Neutrophil (primary cell): ENCODE results near the gene TPPP.

Experiments
- H3K27ac ChIP-seq: fragments of 200-600 bp; sonication (generic); 2 replicates; pipeline ENCODE4 v1.5.1; 2016; ENCODE audit warnings: mild to moderate bottlenecking, moderate library complexity
- H3K27me3 ChIP-seq: fragments of 200-600 bp; sonication (generic); 2 replicates; pipeline ENCODE4 v1.6.0; 2016; ENCODE audit warnings: mild to moderate bottlenecking
- H3K36me3 ChIP-seq: fragments of 200-600 bp; sonication (generic); 2 replicates; pipeline ENCODE4 v1.5.1; 2017
- H3K4me1 ChIP-seq, 2 experiments: fragments of 200-600 bp in 1 of 2; sonication (generic) in 1 of 2; 1 replicate in 1 of 2; 2 replicates in 1 of 2; pipeline versions ENCODE4 v1.5.1 to v1.6.1; 2013 to 2016; ENCODE audit warnings: low read depth in 1 of 2, low read length in 1 of 2, mild to moderate bottlenecking in 1 of 2, moderate library complexity in 1 of 2; ENCODE audit not compliant: control insufficient read depth in 1 of 2, insufficient read depth in 1 of 2
- H3K4me3 ChIP-seq, 2 experiments: fragments of 200-600 bp in 1 of 2; sonication (generic) in 1 of 2; 1 replicate in 1 of 2; 2 replicates in 1 of 2; pipeline ENCODE4 v1.5.1; 2013 to 2016; ENCODE audit warnings: low read depth in 1 of 2, low read length in 1 of 2, mild to moderate bottlenecking in 1 of 2, moderate library complexity in 1 of 2
- H3K9me3 ChIP-seq: fragments of 200-600 bp; sonication (generic); 2 replicates; pipeline ENCODE4 v1.5.1; 2016
- TF ChIP-seq, protein P1 (sequence below): fragments of 200-600 bp; sonication (generic); IDR thresholded peaks from 2 replicates; pipeline ENCODE4 v1.5.1; 2016; ENCODE audit warnings: antibody characterized with exemption

TPPP gene

GRCh38 chr5:651296-652022, 41.7 kb downstream of the TPPP start:
- no peaks in the 10 kb centered on the region for H3K27me3 ChIP-seq
- no peak overlapping the region for H3K4me3 ChIP-seq
- H3K4me1 ChIP-seq = no peaks in the 10 kb centered on the region
- H3K27ac ChIP-seq = no peak overlapping the region
- peaks cover 31% of the 10 kb centered on the region for H3K36me3 ChIP-seq
- no peaks in the 10 kb centered on the region for H3K9me3 ChIP-seq
- TF ChIP-seq, protein P1, sequence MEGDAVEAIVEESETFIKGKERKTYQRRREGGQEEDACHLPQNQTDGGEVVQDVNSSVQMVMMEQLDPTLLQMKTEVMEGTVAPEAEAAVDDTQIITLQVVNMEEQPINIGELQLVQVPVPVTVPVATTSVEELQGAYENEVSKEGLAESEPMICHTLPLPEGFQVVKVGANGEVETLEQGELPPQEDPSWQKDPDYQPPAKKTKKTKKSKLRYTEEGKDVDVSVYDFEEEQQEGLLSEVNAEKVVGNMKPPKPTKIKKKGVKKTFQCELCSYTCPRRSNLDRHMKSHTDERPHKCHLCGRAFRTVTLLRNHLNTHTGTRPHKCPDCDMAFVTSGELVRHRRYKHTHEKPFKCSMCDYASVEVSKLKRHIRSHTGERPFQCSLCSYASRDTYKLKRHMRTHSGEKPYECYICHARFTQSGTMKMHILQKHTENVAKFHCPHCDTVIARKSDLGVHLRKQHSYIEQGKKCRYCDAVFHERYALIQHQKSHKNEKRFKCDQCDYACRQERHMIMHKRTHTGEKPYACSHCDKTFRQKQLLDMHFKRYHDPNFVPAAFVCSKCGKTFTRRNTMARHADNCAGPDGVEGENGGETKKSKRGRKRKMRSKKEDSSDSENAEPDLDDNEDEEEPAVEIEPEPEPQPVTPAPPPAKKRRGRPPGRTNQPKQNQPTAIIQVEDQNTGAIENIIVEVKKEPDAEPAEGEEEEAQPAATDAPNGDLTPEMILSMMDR = no peak

DNA sequence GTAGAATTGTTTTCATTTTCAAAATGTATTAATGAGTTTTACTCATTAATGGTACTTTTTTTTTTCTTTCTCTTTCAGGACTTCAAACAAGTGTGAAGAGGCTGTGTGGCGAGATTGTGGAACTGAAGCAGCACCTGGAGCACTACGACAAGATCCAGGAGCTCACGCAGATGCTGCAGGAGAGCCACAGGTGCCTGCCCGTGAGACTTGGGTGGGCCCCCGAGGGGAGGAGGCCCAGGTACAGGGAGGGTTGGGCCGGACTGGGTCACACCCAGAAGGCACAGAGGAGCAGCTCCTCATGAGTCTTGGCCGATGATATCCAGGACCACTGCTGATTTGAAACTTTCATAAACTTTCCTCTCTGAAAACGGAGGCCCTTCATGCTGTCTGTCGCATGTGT, 45.4 kb downstream of the TPPP start:
- Histone ChIP-seq H3K27ac (no peak overlapping the region), H3K36me3 (peaks cover 51% of the 10 kb centered on the region), H3K9me3 (no peaks in the 10 kb centered on the region), H3K27me3 (no peaks in the 10 kb centered on the region), H3K4me3 (no peak overlapping the region), H3K4me1 (no peaks in the 10 kb centered on the region)
- TF ChIP-seq, protein P1 = no peak

DNA sequence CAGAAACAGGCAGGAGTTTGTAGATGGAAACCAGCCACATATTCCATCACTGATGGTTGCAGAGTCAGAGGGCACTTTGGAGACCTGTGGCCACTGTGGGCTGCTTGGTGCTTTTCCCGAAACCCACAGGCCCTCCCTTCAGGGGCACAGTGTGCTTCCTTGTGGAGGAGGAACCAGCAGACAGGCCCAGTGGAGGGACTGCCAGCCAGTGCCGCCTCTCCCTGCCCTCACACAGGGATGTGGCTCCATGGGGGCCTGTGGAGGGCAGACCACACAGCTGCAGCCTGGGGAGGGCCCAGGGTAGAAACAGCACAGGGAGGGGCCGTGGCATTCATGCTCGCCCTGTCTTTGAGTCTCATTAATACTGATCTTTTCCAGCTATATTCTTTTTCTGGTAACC, 45.8 kb downstream of the TPPP start:
- Histone ChIP-seq H3K27me3 (no peaks in the 10 kb centered on the region), H3K4me1 (no peaks in the 10 kb centered on the region), H3K9me3 (no peaks in the 10 kb centered on the region), H3K4me3 (no peak overlapping the region), H3K36me3 (peaks cover 51% of the 10 kb centered on the region), H3K27ac (no peak overlapping the region)
- TF ChIP-seq, protein P1 = no peak

- H3K27ac ChIP-seq = no peak overlapping the region
- no peaks in the 10 kb centered on the region for H3K9me3 ChIP-seq
- H3K36me3 ChIP-seq = peaks cover 52% of the 10 kb centered on the region
- H3K4me1 ChIP-seq = no peaks in the 10 kb centered on the region
- H3K27me3 ChIP-seq = no peaks in the 10 kb centered on the region
- TF ChIP-seq, protein P1 = no peak
- no peak overlapping the region for H3K4me3 ChIP-seq
Measured at GRCh38 chr5:646396-647201, 46.6 kb downstream of the TPPP start.

DNA sequence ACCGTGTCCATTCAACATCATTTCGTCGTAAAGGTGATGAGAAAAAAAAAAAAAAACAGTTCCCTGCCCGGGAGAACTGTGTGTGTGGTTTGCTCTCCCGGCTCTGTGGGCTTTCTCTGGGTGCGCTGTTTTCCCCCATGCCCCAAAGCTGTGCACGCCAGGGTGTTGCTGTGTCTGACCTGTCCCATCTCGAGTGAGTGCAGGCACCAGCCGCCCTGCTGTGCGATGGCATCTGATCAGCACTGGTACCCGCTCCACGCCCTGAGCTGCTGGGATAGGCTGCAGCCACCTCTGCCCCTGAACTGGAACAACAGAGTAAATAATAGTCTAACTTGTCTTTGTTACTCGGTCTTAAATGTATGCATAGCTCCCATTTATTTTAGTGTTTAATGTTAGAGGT, 47.7 kb downstream of the TPPP start:
- TF ChIP-seq, protein P1 = no peak
- H3K36me3 ChIP-seq = peaks cover 63% of the 10 kb centered on the region
- H3K27ac ChIP-seq = no peak overlapping the region
- no peak overlapping the region for H3K4me3 ChIP-seq
- H3K27me3 ChIP-seq = no peaks in the 10 kb centered on the region
- H3K9me3 ChIP-seq = no peaks in the 10 kb centered on the region
- H3K4me1 ChIP-seq = no peaks in the 10 kb centered on the region
